Esophagus squamous epithelium (tissue), 5 donors: ENCODE data around the gene PIF1. TPM values are rescaled to one million over a fixed set of nuclear protein-coding genes. Genes with fewer than 3 reads are reported as not detected.

Source experiments
- DNase-seq: peaks from one replicate; lab custom pipeline; 2025; lab: John Stamatoyannopoulos, UW
- H3K27ac ChIP-seq, 4 donors: fragments of 200-600 bp; sonication (generic); one replicate each; pipeline ENCODE4 v1.5.1; 2016 to 2019; ENCODE audit warnings: mild to moderate bottlenecking in 1 of 4
- H3K27me3 ChIP-seq, 4 donors: fragments of 200-600 bp; sonication (generic); 1 replicate in 3 of 4; 2 replicates in 1 of 4; pipeline versions ENCODE4 v1.5.1 to v1.6.0; 2017 to 2021; ENCODE audit warnings: antibody characterized with exemption in 1 of 4
- H3K36me3 ChIP-seq, 3 donors: fragments of 200-600 bp; sonication (generic); one replicate each; pipeline ENCODE4 v1.5.1; 2016 to 2019
- H3K4me1 ChIP-seq, 3 donors: fragments of 200-600 bp; sonication (generic); one replicate each; pipeline ENCODE4 v1.5.1; 2017 to 2019
- H3K4me3 ChIP-seq, 4 donors: fragments of 200-600 bp; sonication (generic); 1 replicate in 3 of 4; 2 replicates in 1 of 4; pipeline ENCODE4 v1.5.1; 2016 to 2019; ENCODE audit warnings: mild to moderate bottlenecking in 2 of 4, moderate library complexity in 1 of 4
- H3K9me3 ChIP-seq, 3 donors: fragments of 200-600 bp; sonication (generic); one replicate each; pipeline ENCODE4 v1.5.1; 2016 to 2019
- POLR2A ChIP-seq, 4 donors: fragments of 450-650 bp; IDR thresholded peaks; one replicate each; pipeline ENCODE4 v1.6.1; 2017; ENCODE audit warnings: antibody characterized with exemption in 4 of 4, mild to moderate bottlenecking in 4 of 4, moderate library complexity in 3 of 4
- WGBS, 2 donors: methylation state at CpG; one replicate each; pipeline ENCODE4 v1.1.5; 2018; 5-methylcytosine and 5-hydroxymethylcytosine counted together
- intact Hi-C: fragments of 100-400 bp; cut with DNase I; formaldehyde crosslinking; loops from one replicate; pipeline ENCODE4 v1.15.0; 2022
- total RNA-seq, 4 donors: library from RNA; depleted of rRNA; stranded (reverse); fragments of >200 nt; gene quantifications; one replicate each; pipeline ENCODE4 v1.1.0, GENCODE V29; 2016
- TF ChIP-seq, protein P1 (sequence below), 6 experiments: fragments of 450-650 bp in 4 of 6; fragments of 200-600 bp in 2 of 6; sonication (generic) in 2 of 6; IDR thresholded peaks; one replicate each; pipeline ENCODE4 v1.5.1; 2016 to 2019; ENCODE audit warnings: antibody characterized with exemption in 6 of 6, mild to moderate bottlenecking in 4 of 6, moderate library complexity in 4 of 6
- donor health status: DM: yes; HTN: yes; CAD: no.

PIF1 gene
- total RNA-seq, 4 donors from 2014 or later: 1.8 to 17.5 (median 3.8) TPM

DNA sequence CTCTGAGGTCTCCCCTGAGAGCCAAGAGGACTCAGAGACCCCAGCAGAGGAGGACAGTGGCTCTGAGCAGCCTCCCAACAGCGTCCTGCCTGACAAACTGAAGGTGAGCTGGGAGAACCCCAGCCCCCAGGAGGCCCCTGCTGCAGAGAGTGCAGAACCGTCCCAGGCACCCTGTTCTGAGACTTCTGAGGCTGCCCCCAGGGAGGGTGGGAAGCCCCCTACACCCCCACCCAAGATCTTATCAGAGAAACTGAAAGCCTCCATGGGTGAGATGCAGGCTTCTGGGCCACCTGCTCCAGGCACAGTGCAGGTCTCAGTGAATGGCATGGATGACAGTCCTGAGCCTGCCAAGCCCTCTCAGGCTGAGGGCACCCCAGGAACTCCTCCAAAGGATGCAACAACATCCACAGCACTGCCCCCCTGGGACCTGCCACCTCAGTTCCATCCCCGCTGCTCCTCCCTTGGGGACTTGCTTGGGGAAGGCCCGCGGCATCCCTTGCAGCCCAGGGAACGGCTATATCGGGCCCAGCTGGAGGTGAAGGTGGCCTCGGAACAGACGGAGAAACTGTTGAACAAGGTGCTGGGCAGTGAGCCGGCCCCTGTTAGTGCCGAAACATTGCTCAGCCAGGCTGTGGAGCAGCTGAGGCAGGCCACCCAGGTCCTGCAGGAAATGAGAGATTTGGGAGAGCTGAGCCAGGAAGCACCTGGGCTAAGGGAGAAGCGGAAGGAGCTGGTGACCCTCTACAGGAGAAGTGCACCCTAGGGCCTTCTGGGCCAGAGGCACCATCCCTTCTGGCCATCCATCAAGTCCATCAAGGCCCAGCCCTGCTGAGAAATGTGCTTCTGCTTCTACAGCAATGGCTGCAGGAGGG is 39.9 kb upstream of the PIF1 start:
- no peak for TF ChIP-seq POLR2A (IDR thresholded peaks at IDR 0.05)
- TF ChIP-seq, protein P1, sequence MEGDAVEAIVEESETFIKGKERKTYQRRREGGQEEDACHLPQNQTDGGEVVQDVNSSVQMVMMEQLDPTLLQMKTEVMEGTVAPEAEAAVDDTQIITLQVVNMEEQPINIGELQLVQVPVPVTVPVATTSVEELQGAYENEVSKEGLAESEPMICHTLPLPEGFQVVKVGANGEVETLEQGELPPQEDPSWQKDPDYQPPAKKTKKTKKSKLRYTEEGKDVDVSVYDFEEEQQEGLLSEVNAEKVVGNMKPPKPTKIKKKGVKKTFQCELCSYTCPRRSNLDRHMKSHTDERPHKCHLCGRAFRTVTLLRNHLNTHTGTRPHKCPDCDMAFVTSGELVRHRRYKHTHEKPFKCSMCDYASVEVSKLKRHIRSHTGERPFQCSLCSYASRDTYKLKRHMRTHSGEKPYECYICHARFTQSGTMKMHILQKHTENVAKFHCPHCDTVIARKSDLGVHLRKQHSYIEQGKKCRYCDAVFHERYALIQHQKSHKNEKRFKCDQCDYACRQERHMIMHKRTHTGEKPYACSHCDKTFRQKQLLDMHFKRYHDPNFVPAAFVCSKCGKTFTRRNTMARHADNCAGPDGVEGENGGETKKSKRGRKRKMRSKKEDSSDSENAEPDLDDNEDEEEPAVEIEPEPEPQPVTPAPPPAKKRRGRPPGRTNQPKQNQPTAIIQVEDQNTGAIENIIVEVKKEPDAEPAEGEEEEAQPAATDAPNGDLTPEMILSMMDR (IDR thresholded peaks at IDR 0.05): no peak
- 94% methylated on average over 2 of the region's 12 CpGs; no CpG with 5 or more reads in 1 of the 2 donors for WGBS, 2 donors
- H3K27ac ChIP-seq: peak overlapping the region; percentile 6 to 79 (median 60)
- intact Hi-C loops: no loop called here
- no peak overlapping the region for H3K4me3 ChIP-seq
- peaks cover 6 to 51% (median 12%) of the 10 kb centered on the region in 3 donors for H3K4me1 ChIP-seq
- DNase-seq: no peak
- no peaks in the 10 kb centered on the region for H3K9me3 ChIP-seq
- H3K27me3 ChIP-seq: no peaks in the 10 kb centered on the region
- H3K36me3 ChIP-seq: peaks cover 7 to 78% (median 13%) of the 10 kb centered on the region in 3 donors

DNA sequence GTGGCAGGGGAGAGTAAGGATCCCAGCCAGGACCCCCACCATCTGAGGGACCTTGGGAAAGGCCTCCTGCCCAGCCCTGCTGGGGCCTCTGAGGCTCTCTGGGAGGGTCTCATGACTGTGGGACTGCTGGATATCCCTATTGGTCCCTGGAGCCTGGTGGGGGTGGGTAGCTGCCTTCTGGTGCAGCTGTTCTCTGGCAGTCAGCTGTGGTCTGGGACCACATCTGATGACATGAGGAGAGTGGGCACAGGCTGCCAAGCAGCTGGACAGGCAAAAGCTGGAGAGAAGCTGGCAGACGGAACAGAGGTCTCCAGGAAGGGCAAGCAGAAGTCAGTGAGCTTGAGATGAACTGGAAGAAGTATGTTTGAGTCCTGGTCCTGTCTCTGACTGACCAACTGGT is 38.6 kb upstream of the PIF1 start:
- Histone ChIP-seq H3K27me3 (no peaks in the 10 kb centered on the region), H3K36me3 (peaks cover 12 to 89% (median 22%) of the 10 kb centered on the region in 3 donors), H3K9me3 (no peaks in the 10 kb centered on the region), H3K4me1 (peaks cover 6 to 64% (median 17%) of the 10 kb centered on the region in 3 donors), H3K27ac (peak overlapping the region in 3 of 4 donors; percentile 39 to 79 (median 59)), H3K4me3 (no peak overlapping the region)
- DNase-seq: no peak
- TF ChIP-seq, protein P1 (IDR thresholded peaks at IDR 0.05): no peak
- no peak for TF ChIP-seq POLR2A (IDR thresholded peaks at IDR 0.05)
- WGBS, 2 donors: 70 to 75% methylated on average over 1 of the region's 1 CpG
- intact Hi-C loops: no loop called here

DNA sequence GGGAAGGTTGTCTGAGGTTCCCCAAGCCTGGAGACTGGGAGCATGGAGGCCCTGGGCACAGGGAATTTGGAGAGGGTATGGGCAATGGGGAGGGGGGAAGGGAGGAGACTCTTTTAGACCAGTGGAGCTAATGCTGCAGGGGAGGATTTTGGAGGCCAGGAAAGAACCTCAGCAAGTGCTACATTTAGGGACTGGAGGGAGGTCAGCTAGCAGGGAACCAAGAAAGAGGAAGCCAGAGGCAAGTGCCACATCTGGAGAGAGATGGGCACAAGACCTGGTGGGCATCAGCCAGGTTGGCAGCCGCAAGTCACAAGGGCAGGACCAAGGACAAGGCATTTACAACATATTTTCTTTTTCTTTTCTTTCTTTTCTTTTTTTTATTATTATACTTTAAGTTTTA is 37.0 kb upstream of the PIF1 start:
- TF ChIP-seq POLR2A (IDR thresholded peaks at IDR 0.05): no peak
- TF ChIP-seq, protein P1 (IDR thresholded peaks at IDR 0.05): no peak
- Histone ChIP-seq H3K27me3 (no peaks in the 10 kb centered on the region), H3K27ac (peak overlapping the region in 2 of 4 donors; percentile 6 to 44), H3K4me3 (no peak overlapping the region), H3K9me3 (no peaks in the 10 kb centered on the region), H3K36me3 (peaks cover 12 to 82% (median 22%) of the 10 kb centered on the region in 3 donors), H3K4me1 (peaks cover 14 to 81% (median 33%) of the 10 kb centered on the region in 3 donors)
- 94% methylated on average over 1 of the region's 1 CpG for WGBS, 2 donors
- intact Hi-C loops: no loop called here
- DNase-seq: no peak

DNA sequence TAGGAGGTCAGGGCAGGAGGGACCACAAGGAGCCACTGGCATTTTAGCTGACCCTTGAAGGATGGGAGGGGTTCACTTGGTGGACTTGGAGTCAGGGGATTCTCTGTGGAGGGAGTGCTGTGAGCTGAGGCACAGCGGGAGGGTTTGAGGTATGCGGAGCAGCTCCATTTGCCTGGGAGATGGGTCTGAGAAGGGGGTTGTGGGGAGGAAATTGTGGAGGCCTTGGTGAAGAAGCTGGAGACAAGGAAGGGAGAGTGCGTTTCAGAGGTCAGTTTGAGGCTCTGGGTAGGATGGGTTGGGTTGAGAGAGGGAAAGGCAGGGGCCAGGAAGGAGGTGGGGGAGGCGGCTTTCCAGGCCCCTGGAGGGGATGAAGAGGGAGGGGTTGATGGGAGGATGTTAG is 36.5 kb upstream of the PIF1 start:
- 94% methylated on average over 4 of the region's 4 CpGs for WGBS, 2 donors
- TF ChIP-seq, protein P1 (IDR thresholded peaks at IDR 0.05): no peak
- no peak for TF ChIP-seq POLR2A (IDR thresholded peaks at IDR 0.05)
- Histone ChIP-seq H3K4me1 (peaks cover 18 to 81% (median 38%) of the 10 kb centered on the region in 3 donors), H3K27me3 (no peaks in the 10 kb centered on the region), H3K36me3 (peaks cover 12 to 78% (median 22%) of the 10 kb centered on the region in 3 donors), H3K4me3 (no peak overlapping the region), H3K27ac (peak overlapping the region in 3 of 4 donors; percentile 6 to 44 (median 33)), H3K9me3 (no peaks in the 10 kb centered on the region)
- intact Hi-C loops: no loop called here
- no peak for DNase-seq

DNA sequence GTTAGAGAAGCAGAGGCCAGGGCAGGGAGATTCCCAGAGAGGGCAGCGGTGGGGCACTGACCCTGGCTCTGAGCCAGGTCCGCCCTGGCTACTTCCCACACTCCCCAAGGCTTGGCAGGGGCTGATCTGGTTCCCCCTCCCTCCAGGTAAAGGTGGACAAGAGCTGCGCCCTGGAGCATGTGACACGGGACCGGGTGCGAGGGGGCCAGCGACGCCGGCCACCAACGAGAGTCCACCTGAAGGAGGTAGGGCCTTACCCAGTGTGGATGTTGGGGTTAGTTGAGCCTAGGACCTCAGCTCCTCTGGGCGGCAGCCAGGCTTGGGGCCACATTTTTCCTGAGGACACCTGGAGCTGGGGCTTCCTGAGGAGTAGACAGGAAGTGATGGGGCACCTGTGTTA is 35.9 kb upstream of the PIF1 start:
- intact Hi-C loops: no loop called here
- no peaks in the 10 kb centered on the region for H3K27me3 ChIP-seq
- H3K36me3 ChIP-seq: peaks cover 12 to 74% (median 22%) of the 10 kb centered on the region in 3 donors
- WGBS, 2 donors: 90 to 96% methylated on average over 2 to 9 of the region's 11 CpGs
- H3K4me1 ChIP-seq: peaks cover 25 to 81% (median 44%) of the 10 kb centered on the region in 3 donors
- no peak for TF ChIP-seq POLR2A (IDR thresholded peaks at IDR 0.05)
- TF ChIP-seq, protein P1 (IDR thresholded peaks at IDR 0.05): no peak
- DNase-seq: no peak
- peak overlapping the region in 2 of 4 donors; percentile 3 to 33 for H3K27ac ChIP-seq
- H3K9me3 ChIP-seq: no peaks in the 10 kb centered on the region
- no peak overlapping the region for H3K4me3 ChIP-seq
